Bronchial epithelial cell (primary cell): Measurements from ENCODE around the gene MAPK7. TPM values are rescaled to one million over a fixed set of nuclear protein-coding genes. Genes with fewer than 3 reads are reported as not detected.

Experiments used
- DNase-seq: peaks from one replicate; pipeline ENCODE4 v3.0.0-alpha.2; 2010; ENCODE audit warnings: low read depth
- FAIRE-seq: peaks from 2 replicates; lab custom pipeline; 2011; peaks lifted over from hg19 to GRCh38; lab: Jason Lieb, UNC
- H3K27me3 ChIP-seq: 2 replicates; pipeline ENCODE4 v1.5.1; 2011; ENCODE audit warnings: low read length; ENCODE audit not compliant: control insufficient read depth, insufficient read depth
- H3K36me3 ChIP-seq: 2 replicates; pipeline ENCODE4 v1.5.1; 2011; ENCODE audit warnings: low read length; ENCODE audit not compliant: control insufficient read depth, insufficient read depth
- H3K4me3 ChIP-seq: 2 replicates; pipeline ENCODE4 v1.5.1; 2011; ENCODE audit warnings: mild to moderate bottlenecking, low read depth, low read length, control low read depth
- total RNA-seq: library from RNA; depleted of rRNA; stranded (reverse); fragments of >200 nt; gene quantifications from 2 replicates; pipeline ENCODE4 v1.2.1, GENCODE V29; 2014
- TF ChIP-seq, protein P1 (sequence below): IDR thresholded peaks from 2 replicates; pipeline ENCODE4 v1.5.1; 2011; ENCODE audit warnings: mild to moderate bottlenecking, moderate library complexity, low read length, control low read depth, inconsistent platforms; ENCODE audit not compliant: insufficient read depth, severe bottlenecking

Gene MAPK7
- total RNA-seq, 1 donor from 2014 or later = 6.8 TPM

GRCh38 chr17:19365833-19366636, 12.3 kb upstream of the MAPK7 start:
- FAIRE-seq (no peak), DNase-seq (no peak)

DNA sequence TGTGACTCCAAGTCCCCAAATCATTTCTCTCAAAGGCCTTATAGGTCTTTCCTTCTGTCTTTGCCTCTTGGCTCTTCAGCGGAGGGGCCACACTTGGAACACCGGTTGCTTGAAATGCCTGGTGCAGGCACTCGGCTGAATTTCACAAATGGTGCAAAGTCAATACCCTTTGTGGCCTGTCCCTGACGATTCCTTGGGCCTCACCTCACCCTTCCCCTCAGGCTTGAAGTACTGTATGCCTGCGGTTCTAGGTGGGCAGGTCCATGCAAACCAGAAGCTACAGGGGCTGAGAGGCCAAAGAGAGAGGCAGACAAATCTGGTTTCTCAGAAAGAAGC, 11.7 kb upstream of the MAPK7 start:
- DNase-seq (no peak), FAIRE-seq (no peak)
- H3K27me3 ChIP-seq = no peaks in the 10 kb centered on the region
- H3K4me3 ChIP-seq = no peak overlapping the region
- TF ChIP-seq, protein P1, sequence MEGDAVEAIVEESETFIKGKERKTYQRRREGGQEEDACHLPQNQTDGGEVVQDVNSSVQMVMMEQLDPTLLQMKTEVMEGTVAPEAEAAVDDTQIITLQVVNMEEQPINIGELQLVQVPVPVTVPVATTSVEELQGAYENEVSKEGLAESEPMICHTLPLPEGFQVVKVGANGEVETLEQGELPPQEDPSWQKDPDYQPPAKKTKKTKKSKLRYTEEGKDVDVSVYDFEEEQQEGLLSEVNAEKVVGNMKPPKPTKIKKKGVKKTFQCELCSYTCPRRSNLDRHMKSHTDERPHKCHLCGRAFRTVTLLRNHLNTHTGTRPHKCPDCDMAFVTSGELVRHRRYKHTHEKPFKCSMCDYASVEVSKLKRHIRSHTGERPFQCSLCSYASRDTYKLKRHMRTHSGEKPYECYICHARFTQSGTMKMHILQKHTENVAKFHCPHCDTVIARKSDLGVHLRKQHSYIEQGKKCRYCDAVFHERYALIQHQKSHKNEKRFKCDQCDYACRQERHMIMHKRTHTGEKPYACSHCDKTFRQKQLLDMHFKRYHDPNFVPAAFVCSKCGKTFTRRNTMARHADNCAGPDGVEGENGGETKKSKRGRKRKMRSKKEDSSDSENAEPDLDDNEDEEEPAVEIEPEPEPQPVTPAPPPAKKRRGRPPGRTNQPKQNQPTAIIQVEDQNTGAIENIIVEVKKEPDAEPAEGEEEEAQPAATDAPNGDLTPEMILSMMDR = no peak
- H3K36me3 ChIP-seq = no peaks in the 10 kb centered on the region

More at GRCh38 chr17:19365833-19366636, 12.3 kb upstream of the MAPK7 start:
- H3K27me3 ChIP-seq = no peaks in the 10 kb centered on the region
- no peaks in the 10 kb centered on the region for H3K36me3 ChIP-seq
- TF ChIP-seq, protein P1 = no peak
- H3K4me3 ChIP-seq = no peak overlapping the region

GRCh38 chr17:19368229-19368628, 10.1 kb upstream of the MAPK7 start:
- no peaks in the 10 kb centered on the region for H3K36me3 ChIP-seq
- no peaks in the 10 kb centered on the region for H3K27me3 ChIP-seq
- FAIRE-seq (no peak), DNase-seq (no peak)
- TF ChIP-seq, protein P1 = no peak
- no peak overlapping the region for H3K4me3 ChIP-seq

- Histone ChIP-seq H3K27me3 (no peaks in the 10 kb centered on the region), H3K36me3 (no peaks in the 10 kb centered on the region), H3K4me3 (no peak overlapping the region)
- TF ChIP-seq, protein P1 = no peak
- no peak for DNase-seq
- no peak for FAIRE-seq
These were observed 9.1 kb upstream of the MAPK7 start for GRCh38 chr17:19369107-19369778.

GRCh38 chr17:19369846-19370492, 8.3 kb upstream of the MAPK7 start:
- TF ChIP-seq, protein P1 = no peak
- Histone ChIP-seq H3K4me3 (no peak overlapping the region), H3K36me3 (no peaks in the 10 kb centered on the region), H3K27me3 (no peaks in the 10 kb centered on the region)
- FAIRE-seq = no peak
- no peak for DNase-seq
